Measurements from ENCODE around the gene C2orf76.

DNA sequence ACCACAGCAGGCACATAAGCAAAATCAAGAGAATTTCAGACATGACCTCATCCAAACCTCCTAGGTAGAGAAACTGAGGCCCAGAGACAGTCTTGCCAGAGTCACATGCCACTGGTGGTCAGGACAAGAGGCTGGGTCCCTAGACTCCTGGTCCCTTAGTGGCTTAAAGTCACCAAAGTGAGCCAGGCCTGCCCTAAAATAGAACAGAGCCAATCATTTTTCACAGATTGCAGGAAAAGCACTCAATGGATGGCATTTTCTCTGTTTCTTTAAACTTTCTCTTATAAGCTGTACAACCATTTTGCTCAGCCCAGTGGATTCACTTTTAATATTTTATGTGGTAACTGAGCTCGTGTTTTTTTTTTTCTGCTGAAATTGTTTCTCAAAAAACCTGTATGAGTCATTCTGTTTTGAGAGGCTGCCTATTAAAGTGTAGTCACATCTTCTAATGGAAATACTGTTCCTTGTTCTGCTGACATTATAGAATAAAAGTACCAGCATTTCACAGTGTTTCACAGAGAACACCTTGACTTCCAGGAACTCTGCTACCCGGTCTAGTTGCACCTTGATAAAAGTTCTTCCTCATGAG is 113.4 kb downstream of the C2orf76 start:
- TF ChIP-seq POLR2AphosphoS5 (IDR thresholded peaks at IDR 0.05; ENCODE audit: low read depth, low read length) (no peak), CTCF (IDR thresholded peaks at IDR 0.05) (no peak), TAF1 (IDR thresholded peaks at IDR 0.05; ENCODE audit: borderline replicate concordance, low read depth, low read length) (no peak), SMC3 (IDR thresholded peaks at IDR 0.05; ENCODE audit: low read depth, low read length) (no peak), RAD21 (IDR thresholded peaks at IDR 0.05; ENCODE audit: low read length) (no peak), EZH2phosphoT487 (IDR thresholded peaks at IDR 0.05; ENCODE audit: borderline replicate concordance, low read depth) (no peak)
